Neuron (in vitro differentiated cells): ENCODE data around the gene SAMD3.
"Not testable (repeated sequence)": the region's sequence is repeated elsewhere in the genome, so short reads cannot be mapped to it uniquely, and the experiment has no call there.

ENCODE experiments used
- H2AFZ ChIP-seq: one replicate; pipeline ENCODE4 v1.6.1; 2013; ENCODE audit warnings: low read depth, mild to moderate bottlenecking, inconsistent platforms, low read length, moderate library complexity
- H3K27me3 ChIP-seq: one replicate; pipeline ENCODE4 v1.6.1; 2013; ENCODE audit warnings: low read length; ENCODE audit not compliant: insufficient read depth
- H3K36me3 ChIP-seq: one replicate; pipeline ENCODE4 v1.6.1; 2013; ENCODE audit warnings: low read length; ENCODE audit not compliant: insufficient read depth
- H3K4me1 ChIP-seq: one replicate; pipeline ENCODE4 v1.6.1; 2013; ENCODE audit warnings: low read length; ENCODE audit not compliant: insufficient read depth
- H3K4me3 ChIP-seq: 2 replicates; pipeline ENCODE4 v1.5.1; 2013; ENCODE audit warnings: mild to moderate bottlenecking, low read length, moderate library complexity
- H3K9me3 ChIP-seq: one replicate; pipeline ENCODE4 v1.6.1; 2013; ENCODE audit warnings: low read length

The SAMD3 gene, protein sequence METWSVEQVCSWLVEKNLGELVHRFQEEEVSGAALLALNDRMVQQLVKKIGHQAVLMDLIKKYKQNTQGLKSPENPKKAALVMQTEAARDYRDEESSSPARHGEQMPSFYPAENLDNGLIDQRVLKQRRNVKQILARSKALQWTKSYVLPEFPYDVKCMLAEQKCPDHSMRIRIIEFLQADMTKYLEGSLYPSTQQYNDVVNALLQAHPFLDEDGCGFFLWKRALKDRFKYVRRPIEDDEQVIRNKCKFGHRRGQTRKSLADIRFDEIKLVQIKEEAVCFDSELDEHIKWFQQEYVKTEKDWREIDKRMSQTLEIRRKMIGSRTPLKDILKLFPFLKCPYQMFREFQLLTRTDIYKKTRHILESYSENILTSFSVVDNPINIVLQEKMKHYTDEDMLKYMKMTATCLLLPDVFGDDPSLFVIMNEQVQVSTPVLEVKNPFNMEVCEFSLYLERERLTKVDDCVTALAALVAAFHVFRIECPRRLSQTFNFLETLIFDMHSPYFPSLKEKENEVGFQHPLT

DNA sequence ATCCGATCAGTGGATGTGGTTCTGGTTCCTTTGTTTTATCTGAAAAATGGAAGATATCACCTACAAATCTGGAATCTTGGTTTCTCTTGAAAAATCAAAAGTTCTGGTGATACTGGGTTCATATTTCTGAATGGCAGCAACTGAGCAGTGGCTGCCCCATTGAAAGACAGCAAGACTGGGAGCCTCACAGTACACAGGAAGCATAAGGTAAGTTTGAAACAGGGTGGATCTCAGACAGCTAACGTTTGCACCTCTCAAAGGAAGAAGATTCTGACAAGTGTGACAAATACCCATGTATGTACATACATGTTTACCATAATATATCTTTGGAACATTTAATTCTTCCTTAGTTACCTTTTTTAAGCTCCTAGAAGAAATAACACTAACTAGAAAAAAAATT, at the start of gene SAMD3:
Gene SAMD3, minus strand, starts transcription at position 177 of the 400 bp plus-strand sequence. CDS start 7,678 bp downstream, outside the sequence.
- no peaks in the 10 kb centered on the region for H3K9me3 ChIP-seq
- H3K4me1 ChIP-seq = no peaks in the 10 kb centered on the region
- no peaks in the 10 kb centered on the region for H3K36me3 ChIP-seq
- no peaks in the 10 kb centered on the region for H3K27me3 ChIP-seq
- no peak within 1 kb of the TSS for H2AFZ ChIP-seq
- H3K4me3 ChIP-seq = no peak within 1 kb of the TSS

DNA sequence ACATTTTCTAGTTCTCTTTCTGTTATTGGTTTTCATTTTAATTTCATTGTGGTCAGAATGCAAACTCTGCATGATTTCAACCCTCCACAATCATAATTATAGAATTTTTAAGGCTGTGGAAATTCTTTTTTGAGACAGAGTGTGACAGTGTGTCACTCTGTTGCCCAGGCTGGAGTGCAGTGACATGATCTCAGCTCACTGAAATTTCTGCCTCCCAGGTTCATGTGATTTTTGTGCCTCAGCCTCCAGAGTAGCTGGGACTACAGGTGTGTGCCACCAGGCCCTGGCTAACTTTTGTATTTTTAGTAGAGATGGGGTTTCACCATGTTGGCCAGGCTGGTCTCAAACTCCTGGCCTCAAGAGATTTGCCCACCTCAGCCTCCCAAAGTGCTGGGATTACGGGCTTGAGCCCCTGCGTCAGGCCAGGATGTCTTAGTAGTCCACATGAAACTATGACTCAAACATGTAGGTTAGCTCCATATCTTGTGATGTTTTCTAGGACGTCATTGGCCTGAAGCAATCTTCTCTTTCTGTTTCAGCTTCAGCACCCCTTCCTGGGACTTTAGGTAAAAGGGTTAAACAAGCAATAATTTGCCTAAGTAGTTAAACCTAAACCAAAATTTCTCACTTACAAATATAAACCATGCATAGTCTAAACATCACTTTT, 47.4 kb upstream of the SAMD3 start:
- Histone ChIP-seq H3K27me3 (no peaks in the 10 kb centered on the region), H3K36me3 (no peaks in the 10 kb centered on the region), H3K4me3 (no peak overlapping the region), H3K4me1 (no peaks in the 10 kb centered on the region), H2AFZ (no peak overlapping the region), H3K9me3 (no peaks in the 10 kb centered on the region)

DNA sequence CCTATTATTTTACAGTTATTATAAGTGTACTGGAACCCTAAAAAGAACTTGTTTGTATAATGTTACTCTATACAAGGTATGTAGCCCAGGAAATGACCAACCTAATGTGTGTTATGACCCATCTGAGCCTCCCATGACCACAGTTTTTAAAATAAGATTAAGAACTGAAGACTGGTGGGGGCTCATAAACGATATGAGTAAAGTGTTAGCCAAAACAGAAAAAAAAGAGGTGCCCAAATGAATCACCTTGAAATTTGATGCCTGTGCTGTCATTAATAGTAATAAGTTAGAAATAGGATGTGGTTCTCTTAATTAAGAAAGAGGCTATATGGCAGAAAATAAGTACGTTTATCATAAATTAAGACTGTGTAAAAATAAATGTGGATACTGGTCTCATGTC, 42.8 kb upstream of the SAMD3 start:
- H2AFZ ChIP-seq = not testable (repeated sequence)

DNA sequence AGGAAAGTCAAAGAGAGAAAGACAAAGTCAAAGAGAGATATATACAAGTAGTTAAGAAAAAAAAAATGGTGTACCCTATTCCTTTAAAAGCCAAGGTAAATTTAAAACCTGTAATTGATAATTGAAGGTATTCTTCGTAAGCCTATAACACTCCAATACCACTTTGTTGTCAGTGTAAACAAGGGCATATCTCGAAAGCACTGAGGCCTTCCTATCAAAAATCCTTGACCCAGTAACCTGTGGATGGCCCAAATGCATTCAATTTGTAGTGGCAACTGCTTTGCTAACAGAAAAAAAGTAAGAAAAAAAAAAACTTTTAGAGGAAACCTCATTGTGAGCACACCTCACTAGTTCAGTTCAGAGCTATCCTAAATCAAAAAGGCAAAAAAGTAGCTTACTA, 39.3 kb upstream of the SAMD3 start:
- Histone ChIP-seq H3K36me3 (no peaks in the 10 kb centered on the region), H3K4me1 (no peaks in the 10 kb centered on the region), H3K4me3 (no peak overlapping the region), H3K9me3 (no peaks in the 10 kb centered on the region), H2AFZ (no peak overlapping the region), H3K27me3 (no peaks in the 10 kb centered on the region)

More for the DNA sequence above, 42.8 kb upstream of the SAMD3 start:
- not testable (repeated sequence) for H3K4me3 ChIP-seq, H3K4me1 ChIP-seq, H3K9me3 ChIP-seq, H3K36me3 ChIP-seq, H3K27me3 ChIP-seq

DNA sequence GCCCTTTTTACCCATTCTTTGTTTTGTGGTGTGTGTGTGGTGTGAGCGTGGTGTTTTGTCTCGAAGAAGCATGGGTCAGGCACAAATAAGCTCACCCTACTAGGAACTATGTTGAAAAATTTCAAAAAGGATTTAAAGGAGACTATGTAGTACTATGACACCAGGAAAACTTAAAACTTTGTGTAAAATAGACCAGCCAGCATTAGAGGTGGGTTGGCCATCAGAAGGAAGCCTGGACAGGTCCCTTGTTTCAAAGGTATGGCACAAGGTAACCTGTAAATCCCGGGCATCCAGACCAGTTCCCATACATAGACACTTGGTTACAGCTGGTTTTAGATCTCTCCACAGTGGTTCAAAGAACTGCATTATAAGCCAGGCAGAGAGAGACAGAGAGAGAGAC, 38.8 kb upstream of the SAMD3 start:
- not testable (repeated sequence) for H3K36me3 ChIP-seq, H3K4me1 ChIP-seq, H3K27me3 ChIP-seq, H2AFZ ChIP-seq, H3K4me3 ChIP-seq, H3K9me3 ChIP-seq

DNA sequence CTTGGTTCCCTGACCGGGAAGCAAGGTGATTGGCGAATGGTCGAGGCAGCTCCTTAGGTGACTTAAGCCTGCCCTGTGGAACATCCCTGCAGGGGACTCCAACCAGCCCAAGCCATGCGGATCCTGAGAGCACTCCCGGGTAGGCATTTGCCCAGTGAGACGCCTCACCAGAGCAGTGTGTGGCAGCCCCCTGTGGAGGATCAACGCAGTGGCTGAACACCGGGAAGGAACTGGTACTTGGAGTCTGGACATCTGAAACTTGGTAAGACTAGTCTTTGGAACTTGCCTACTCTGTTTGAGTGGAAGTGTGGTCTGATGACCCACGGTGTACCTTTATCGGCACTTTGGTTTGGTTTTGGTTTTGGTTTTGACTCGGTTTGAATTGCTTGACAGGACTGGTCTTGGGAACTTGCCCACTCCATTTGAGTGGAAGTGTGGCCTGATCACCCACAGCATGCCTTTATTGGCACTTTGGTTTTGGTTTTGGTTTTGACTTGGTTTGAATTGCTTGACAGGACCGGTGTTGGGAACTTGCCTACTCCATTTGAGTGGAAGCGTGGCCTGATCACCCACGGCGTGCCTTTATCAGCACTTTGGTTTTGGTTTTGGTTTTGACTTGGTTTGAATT, 38.0 kb upstream of the SAMD3 start:
- H3K27me3 ChIP-seq, H3K36me3 ChIP-seq, H3K4me1 ChIP-seq, H3K9me3 ChIP-seq, H3K4me3 ChIP-seq, H2AFZ ChIP-seq: not testable (repeated sequence)

DNA sequence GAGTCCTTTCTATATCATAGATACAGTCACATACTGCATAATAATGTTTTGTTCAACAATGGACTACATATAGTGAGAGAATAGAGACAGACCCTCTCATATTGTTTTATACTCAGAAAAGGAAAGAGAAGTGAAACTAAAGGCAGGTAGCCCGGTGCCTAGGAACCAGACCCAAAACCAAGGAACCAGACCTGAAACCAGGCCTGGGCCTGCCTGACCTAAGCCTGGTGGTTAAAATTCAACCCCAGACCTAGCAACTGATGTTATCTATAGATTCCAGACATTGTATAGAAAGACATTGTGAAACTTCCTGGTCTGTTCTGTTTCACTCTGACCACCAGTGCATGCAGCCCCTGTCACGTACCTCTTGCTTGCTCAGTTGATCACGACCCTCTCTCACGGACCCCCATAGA, 37.3 kb upstream of the SAMD3 start:
- H2AFZ ChIP-seq, H3K36me3 ChIP-seq, H3K9me3 ChIP-seq, H3K4me1 ChIP-seq, H3K4me3 ChIP-seq, H3K27me3 ChIP-seq: not testable (repeated sequence)

DNA sequence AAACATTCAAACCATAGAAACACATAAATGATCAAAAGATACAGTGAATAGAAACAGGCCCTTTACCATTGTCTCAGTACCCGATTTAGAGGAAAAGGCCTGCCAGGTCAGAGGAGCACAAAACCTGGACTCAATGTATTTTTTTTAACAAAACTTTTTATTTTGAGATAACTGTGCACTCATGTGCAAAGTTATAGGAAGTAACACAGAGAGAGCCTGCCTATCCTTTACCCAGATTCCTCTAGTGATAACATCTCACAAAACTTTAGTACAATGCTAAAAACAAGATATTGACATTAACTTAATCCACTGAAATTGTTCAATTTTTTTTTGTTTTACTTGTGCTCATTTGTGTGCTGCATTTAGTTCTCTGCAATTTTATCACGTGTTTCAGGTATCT, 36.8 kb upstream of the SAMD3 start:
- Histone ChIP-seq H3K9me3 (no peaks in the 10 kb centered on the region), H2AFZ (no peak overlapping the region), H3K27me3 (no peaks in the 10 kb centered on the region), H3K36me3 (no peaks in the 10 kb centered on the region), H3K4me1 (no peaks in the 10 kb centered on the region), H3K4me3 (no peak overlapping the region)

DNA sequence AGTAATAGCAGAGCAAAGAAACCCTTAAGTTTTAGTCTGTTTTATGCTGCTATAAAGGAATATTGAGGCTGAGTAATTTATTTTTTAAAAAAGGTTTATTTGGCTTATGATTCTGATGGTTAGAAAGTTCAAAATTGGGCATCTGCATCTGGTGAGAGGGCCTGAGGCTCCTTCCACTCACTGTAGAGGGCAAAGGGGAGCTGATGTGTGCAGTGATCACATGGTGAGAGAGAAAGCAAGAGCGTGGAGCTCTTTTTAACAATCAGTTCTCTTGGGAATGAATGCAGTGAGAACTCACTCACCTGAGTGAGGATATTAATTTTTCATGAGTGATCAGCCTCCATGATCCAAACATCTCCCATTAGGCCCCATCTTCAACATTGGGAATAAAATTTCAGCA, 36.4 kb upstream of the SAMD3 start:
- no peak overlapping the region for H3K4me3 ChIP-seq
- H3K4me1 ChIP-seq = no peaks in the 10 kb centered on the region
- H3K36me3 ChIP-seq = no peaks in the 10 kb centered on the region
- no peak overlapping the region for H2AFZ ChIP-seq
- H3K9me3 ChIP-seq = no peaks in the 10 kb centered on the region
- H3K27me3 ChIP-seq = no peaks in the 10 kb centered on the region

DNA sequence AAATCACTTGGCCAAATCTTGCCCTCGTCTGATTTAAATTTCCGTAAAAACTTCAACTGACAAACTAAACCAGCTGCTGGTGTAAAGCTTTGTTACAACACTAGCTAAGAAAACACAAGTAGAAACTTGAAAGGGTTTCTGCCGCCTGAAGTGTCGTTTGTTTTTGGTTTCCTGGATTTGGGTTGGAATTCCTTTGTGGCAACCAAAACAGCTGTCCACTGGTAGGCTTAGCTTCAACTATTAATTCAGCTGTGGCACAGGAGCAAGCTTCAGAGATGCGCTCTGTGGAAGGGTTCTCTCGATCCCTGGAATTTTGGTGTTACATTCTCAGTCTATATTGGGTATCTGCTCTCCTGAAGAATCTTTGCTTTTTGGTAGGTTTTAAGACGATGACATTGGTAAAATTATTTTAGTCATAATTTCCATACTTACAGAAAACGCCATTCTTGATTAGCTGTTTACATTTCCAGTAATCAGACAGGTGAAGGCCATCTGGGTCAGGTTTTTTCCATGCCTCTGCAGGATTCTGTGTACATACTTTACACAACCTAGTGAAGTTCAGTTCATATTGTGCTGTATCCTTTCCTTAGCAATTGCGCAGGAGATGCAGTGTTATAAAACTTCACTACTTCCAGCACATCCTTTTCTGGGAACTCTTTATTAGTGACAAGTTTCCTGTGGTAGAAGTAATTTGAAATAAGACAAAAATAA, 29.9 kb upstream of the SAMD3 start:
- Histone ChIP-seq H3K4me1 (peaks cover 3% of the 10 kb centered on the region), H2AFZ (peak overlapping the region; percentile 1), H3K4me3 (no peak overlapping the region), H3K9me3 (no peaks in the 10 kb centered on the region), H3K27me3 (no peaks in the 10 kb centered on the region), H3K36me3 (no peaks in the 10 kb centered on the region)

DNA sequence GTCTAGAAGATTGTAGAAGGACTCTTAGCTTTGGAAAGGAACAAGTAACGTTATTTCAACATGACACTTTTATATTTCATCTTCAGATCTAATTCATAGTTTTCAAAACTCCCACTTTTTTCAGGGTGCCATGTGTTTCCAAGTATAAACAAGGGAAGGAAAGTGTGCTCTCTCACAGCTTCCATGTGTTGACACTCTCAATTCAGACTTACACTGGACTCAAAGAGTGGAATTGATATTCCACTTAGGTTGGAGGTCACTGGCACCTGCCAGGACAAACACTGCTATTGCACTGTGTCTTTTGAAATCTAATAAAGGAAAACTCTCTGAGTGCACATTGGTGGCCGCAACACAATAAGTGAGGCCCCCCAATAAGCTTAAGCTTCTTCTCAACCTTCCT, 22.5 kb upstream of the SAMD3 start:
- no peak overlapping the region for H3K4me3 ChIP-seq
- no peaks in the 10 kb centered on the region for H3K9me3 ChIP-seq
- H3K27me3 ChIP-seq = no peaks in the 10 kb centered on the region
- peaks cover 5% of the 10 kb centered on the region for H3K4me1 ChIP-seq
- H3K36me3 ChIP-seq = no peaks in the 10 kb centered on the region
- H2AFZ ChIP-seq = no peak overlapping the region

DNA sequence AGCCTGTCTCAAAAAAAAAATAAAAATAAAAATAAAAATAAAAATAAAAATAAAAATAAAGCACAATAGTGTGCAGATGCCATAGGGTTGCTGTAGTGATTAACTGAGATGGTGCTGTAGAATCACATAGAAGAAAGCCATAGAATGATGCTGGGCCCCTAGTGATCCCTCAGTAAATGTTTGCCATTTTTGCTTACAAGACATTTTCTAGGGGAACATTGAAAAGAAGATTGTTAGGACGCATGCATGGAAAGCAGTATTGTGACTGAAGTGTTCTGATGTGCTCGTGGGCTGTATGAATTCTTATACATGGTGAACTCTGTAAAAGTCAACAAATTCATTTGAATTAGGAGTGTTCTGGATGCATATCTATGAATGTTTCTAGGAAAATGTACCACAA, 22.0 kb upstream of the SAMD3 start:
- no peaks in the 10 kb centered on the region for H3K27me3 ChIP-seq
- H3K4me3 ChIP-seq = no peak overlapping the region
- H2AFZ ChIP-seq = no peak overlapping the region
- H3K4me1 ChIP-seq = peaks cover 7% of the 10 kb centered on the region
- H3K9me3 ChIP-seq = no peaks in the 10 kb centered on the region
- H3K36me3 ChIP-seq = no peaks in the 10 kb centered on the region

DNA sequence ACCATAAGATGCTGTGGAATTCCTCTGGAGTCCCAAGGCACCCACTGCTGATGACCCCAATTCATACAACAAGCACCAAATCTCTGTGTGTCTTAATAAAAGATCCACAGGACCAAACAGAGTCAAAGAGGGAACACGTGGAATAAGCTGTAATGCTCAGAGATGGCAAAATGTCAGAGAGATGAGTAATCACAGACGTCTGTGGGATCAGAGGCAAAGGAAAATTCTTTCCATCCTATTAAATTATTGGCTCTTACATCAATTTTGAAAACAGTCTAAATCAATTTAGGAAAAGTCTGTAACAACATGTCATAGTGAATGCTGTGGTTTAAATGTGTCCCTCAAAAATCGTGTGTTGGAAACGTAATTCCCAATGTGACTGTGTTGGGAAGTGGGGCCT, 17.5 kb upstream of the SAMD3 start:
- Histone ChIP-seq H3K4me1 (peaks cover 5% of the 10 kb centered on the region), H3K9me3 (no peaks in the 10 kb centered on the region), H2AFZ (no peak overlapping the region), H3K27me3 (no peaks in the 10 kb centered on the region), H3K36me3 (no peaks in the 10 kb centered on the region), H3K4me3 (no peak overlapping the region)
